ENCODE measurements around the gene SERPINF2.

GRCh38 chr17:1754430-1755112 lies 11.9 kb downstream of the SERPINF2 start:
- no peak for TF ChIP-seq EZH2 (IDR thresholded peaks at IDR 0.05)
- TF ChIP-seq POLR2AphosphoS5 (IDR thresholded peaks at IDR 0.05; ENCODE audit: borderline replicate concordance, low read depth, low read length), result no peak
- no peak for TF ChIP-seq FOXP2 (optimal IDR thresholded peaks at IDR 0.05; ENCODE audit: control extremely low read depth, extremely low read length, insufficient read depth)
